ENCODE measurements around the gene GPNMB.

GRCh38 chr7:23204241-23204640, 42.3 kb upstream of the GPNMB start:
- TF ChIP-seq CTCF (conservative IDR thresholded peaks at IDR 0.05; ENCODE audit: low read length): no peak
- no peak for TF ChIP-seq EZH2phosphoT487 (IDR thresholded peaks at IDR 0.05; ENCODE audit: borderline replicate concordance)

All from Loucy (cell line).